ENCODE results near the gene KAT2B.

DNA sequence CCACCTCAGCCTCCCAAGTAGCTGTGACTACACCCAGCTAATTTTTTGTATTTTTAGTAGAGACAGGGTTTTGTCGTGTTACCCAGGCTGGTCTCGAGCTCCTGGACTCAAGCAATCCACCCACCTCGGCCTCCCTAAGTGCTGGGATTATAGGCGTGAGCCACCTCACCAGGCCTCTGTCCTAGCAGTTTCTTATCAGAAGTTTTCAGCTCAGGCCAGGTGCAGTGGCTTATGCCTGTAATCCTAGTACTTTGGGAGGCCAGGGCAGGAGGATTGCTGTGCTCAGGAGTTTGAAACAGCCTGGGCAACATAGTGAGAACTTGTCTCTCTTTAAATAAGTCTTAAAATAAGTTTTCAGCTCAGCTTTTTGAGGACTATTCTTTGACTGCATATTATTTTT is 97.4 kb downstream of the KAT2B start:
- TF ChIP-seq, protein P1, sequence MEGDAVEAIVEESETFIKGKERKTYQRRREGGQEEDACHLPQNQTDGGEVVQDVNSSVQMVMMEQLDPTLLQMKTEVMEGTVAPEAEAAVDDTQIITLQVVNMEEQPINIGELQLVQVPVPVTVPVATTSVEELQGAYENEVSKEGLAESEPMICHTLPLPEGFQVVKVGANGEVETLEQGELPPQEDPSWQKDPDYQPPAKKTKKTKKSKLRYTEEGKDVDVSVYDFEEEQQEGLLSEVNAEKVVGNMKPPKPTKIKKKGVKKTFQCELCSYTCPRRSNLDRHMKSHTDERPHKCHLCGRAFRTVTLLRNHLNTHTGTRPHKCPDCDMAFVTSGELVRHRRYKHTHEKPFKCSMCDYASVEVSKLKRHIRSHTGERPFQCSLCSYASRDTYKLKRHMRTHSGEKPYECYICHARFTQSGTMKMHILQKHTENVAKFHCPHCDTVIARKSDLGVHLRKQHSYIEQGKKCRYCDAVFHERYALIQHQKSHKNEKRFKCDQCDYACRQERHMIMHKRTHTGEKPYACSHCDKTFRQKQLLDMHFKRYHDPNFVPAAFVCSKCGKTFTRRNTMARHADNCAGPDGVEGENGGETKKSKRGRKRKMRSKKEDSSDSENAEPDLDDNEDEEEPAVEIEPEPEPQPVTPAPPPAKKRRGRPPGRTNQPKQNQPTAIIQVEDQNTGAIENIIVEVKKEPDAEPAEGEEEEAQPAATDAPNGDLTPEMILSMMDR (IDR thresholded peaks at IDR 0.05 in 4 of 5, conservative IDR thresholded peaks at IDR 0.05 in 1 of 5): no peak
- no peak for TF ChIP-seq POLR2A (IDR thresholded peaks at IDR 0.05)
